Stimulated activated CD4-positive, alpha-beta T cell treated with anti-CD3 and anti-CD28 coated beads, Interleukin-1b, Interleukin-23, amount 100 ng/mL, for 4 hours (primary cell): ENCODE measurements around the gene GDE1.

Source experiments
- DNase-seq, 2 donors: peaks; one replicate each; pipeline ENCODE4 v3.0.0-alpha.2; 2020; ENCODE audit warnings: low read depth in 2 of 2

Gene GDE1

DNA sequence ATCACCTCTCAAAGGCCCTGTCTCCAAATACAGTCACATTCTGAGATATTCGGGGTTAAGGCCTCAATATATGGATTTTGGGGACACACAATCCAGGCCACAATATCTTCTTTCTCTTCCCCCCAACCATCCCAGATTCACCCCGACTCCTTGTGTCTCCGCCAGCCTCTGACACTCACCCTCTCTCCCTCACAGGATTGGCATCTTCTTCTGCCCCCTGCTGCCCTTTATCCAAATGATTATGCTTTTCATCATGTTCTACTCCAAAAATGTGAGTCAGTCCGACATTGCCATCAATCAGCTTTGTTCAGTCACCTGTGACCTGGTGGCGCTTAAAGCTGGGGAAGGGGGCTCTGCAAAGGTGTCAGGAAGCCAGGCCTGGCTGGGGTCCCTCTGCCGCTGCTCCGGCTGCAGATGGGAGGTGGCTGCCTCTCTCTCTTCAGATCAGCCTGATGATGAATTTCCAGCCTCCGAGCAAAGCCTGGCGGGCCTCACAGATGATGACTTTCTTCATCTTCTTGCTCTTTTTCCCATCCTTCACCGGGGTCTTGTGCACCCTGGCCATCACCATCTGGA lies 35.1 kb downstream of the GDE1 start:
- DNase-seq = no peak

DNA sequence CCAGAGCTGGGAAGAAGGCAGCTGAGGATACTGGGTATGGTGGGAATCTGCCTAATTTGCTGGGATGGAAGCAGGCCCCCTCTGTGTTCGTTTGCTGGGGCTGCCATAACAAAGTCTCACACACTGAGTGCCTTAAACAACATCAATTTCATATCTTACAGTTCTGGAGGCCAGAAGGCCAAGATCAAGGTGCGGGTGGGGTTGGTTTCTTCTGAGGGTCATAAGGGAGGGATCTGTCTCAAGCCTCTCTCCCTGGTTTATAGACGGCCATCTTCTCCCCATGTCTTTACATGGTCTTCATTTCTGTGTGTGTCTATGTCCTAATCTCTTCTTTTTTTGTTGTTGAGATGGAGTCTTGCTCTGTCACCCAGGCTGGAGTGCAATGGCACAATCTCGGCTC lies 35.8 kb downstream of the GDE1 start:
- no peak for DNase-seq

DNA sequence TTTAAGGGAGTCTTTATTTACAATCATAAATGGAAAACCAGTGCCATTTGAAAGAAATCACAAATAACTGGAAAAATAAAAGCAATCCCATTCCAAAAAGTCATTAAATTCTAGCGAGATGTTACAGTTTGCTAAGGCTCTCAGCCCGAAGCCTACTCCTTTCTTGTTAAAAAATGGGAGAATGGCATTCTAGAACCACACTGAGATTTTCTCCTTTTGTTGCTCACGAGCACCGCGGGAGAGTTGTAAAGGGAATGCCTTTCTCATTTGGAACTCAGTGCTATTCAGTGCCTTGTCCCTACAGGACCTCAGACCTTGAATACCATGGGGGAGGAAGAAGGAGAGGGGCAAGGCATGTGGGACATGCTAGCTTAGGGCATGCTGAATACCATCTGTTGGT lies 36.3 kb downstream of the GDE1 start:
- no peak for DNase-seq

DNA sequence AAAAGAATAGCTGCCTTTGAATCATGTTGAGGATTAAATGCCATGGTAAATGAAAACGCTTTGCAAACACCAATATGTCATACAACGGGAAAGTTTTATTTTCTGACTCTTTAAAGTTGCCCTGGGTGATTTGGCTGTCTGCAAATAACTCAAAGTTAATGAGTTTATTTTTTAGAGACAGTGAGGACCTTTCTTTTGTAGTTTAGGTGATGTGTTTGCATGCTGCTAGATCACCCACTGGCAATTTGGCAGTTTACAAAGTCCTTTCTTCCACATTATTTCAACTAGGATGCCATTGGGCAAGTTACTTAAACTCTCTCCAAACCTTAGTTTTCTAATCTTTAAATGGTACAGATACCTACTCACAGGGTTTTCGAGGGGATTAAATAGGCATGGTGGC lies 37.8 kb downstream of the GDE1 start:
- no peak for DNase-seq

DNA sequence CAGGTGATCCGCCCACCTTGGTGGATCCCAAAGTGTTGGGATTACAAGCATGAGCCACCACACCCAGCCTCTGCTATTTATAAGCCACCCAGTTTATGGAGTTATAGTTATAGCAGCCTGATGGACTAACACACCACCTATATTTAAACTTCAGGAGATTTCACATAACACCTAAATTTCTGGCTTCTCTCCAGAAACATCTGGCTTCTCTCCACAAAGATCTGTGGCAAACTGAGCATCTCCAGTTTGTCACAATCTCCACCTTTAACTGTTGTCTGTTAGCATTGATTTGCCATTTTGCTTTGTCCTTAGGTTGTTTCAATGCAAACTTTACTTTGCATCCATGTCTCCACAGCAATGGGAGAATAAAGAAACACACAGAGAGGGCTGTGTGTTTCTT lies 39.6 kb downstream of the GDE1 start:
- DNase-seq = no peak

DNA sequence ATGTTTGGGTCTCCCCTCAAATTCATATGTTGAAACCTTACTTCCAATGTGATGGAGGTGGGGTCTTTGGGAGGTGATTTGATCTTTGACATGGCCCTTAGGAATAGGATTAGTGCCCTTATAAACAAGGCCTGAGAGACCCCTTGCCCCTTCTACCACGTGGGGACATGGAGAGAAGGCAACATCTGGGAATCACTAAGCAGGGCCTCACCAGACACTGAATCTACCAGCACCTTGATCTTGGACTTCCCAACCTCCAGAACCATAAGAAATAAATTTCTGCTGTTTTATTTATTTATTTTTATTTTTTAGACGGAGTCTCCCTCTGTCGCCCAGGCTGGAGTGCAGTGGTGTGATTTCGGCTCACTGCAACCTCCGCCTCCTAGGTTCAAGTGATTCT lies 40.1 kb downstream of the GDE1 start:
- DNase-seq = no peak

DNA sequence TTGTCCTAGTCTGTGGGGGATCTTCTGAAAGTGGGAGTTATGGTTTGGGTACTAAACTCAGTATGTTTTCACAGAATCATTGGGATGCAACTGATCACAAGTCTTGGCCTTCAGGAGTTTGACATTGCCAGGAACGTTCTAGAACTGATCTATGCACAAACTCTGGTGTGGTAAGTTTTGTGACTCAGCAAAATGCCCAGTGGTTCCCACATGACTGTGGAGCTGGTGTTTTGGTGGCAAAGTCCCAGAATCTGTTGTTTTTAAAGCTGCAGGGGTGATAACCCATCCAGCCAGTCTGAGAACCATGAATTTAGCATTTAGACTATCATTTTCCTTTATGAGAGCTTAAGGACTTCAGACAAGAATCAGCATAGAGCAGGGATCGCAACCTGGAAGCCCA lies 40.6 kb downstream of the GDE1 start:
- no peak for DNase-seq

DNA sequence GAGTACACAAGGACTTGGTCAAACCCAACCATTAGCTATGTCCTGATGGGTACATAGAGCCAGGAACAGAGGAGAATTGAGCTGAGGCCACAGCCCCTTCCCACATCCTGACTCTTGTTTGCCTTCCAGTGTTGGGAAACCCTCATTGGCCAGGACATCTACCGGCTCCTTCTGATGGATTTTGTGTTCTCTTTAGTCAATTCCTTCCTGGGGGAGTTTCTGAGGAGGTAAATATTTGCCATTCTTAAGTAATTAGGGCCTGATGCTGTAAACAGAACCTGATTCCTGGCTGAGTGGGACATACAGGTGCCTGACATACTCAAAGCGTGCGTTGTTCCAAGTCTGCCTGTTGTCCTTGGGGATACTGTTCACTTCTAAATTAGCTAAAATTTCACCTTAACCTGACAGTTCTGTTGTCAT lies 42.6 kb downstream of the GDE1 start:
- no peak for DNase-seq

DNA sequence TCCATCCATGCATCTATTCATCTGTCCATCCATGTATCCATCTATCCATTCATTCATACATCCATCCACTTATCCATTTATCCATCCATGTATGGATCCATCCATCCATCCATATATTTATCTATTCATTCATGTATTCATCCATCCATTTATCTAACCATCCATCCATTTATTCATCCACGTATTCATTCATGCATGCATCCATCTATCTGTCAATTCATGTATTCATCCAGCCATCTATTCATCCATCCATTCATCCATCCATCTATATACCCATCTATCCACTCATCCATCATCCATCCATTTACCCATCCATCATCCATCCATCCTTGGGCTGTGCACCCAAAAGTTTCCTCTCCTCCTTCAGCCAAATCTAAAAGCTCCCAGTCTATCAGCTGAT lies 43.4 kb downstream of the GDE1 start:
- no peak for DNase-seq

DNA sequence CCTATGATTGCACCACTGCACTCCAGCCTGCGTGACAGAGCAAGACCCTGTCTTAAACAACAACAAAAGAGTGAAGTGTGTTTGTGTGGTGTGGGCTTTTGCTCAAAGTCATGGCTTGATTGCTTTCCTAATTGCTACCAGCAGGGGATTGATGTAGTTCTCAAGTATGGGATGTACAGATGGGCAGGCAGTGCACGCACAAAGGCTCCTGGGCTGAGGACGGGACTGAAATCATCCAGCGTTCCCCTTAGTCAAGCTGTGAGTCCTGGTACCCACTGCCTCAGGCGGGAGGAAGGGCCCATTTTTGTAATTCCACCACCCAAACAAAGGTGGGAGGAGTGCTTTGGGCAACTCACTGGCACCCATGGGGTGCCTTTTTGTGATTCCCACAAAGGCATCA lies 47.3 kb downstream of the GDE1 start:
- no peak for DNase-seq

DNA sequence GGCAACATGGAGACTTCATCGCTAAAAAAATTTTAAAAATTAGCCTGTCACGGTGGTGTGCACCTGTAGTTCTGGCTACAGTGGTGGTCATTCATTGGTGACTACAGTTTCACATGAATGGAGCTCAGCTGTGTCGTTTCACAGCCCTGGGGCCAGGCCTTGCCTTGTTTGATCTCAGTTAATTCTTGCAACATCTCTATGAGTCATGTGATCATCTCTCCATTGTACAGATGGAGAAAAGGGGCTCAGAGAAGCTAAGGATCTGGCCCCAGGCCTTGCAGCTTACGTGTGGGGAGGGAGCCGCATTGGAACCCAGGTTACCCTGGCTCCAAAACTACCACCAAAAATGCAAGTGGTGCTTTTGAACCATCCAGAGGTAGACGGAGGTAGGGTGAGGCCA lies 49.4 kb downstream of the GDE1 start:
- no peak for DNase-seq

DNA sequence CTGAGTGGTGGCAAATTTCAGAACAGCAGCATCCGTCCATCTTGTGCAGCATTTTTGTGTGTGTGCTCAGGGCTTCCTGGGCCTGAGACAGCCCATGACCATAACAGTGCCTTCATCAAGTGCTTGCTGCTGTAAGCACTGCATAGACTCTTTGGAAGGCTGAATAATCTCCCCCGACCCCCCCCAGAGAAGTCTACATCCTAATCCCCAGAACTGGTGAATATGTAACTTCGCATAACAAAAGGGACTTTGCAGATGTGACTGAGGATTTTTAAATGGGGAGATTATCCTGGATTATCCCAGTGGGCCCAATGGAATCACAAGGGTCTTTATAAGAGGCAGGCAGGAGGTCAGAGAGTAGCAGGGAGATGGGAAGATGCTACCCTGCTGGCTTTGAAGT lies 53.6 kb downstream of the GDE1 start:
- DNase-seq = no peak

DNA sequence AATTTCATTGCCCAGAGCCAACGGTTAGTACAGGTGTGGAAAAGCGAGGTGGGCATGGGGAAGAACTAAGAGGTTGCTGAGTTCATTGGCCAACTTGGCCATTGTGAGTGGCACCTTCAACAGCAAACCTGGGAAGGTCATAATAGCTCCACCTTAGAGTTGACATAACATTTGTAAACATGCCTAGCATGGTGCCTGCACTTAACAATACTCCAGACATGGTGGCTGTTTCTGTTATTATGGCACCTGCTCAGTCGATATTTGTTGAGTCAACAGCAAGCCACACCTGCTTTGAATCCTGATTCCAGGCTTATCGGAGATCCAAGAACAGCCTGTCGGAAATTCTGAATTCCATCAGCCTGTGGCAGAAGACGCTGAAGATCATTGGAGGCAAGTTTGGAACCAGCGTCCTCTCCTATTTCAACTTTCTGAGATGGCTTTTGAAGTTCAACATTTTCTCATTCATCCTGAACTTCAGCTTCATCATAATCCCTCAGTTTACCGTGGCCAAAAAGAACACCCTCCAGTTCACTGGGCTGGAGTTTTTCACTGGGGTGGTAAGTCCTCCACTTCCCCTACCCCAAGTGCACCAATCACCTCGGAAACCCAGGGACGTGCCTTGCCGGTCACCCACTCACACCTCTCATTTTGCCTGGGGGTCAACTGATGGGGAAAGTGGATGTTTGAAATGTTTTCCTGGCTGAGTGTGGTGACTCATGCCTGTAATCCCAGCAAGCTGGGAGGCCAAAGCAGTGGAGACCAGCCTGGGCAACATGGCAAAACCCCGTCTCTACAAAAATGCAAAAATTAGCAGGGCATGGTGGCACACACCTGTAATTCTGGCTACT lies 58.2 kb downstream of the GDE1 start:
- no peak for DNase-seq

DNA sequence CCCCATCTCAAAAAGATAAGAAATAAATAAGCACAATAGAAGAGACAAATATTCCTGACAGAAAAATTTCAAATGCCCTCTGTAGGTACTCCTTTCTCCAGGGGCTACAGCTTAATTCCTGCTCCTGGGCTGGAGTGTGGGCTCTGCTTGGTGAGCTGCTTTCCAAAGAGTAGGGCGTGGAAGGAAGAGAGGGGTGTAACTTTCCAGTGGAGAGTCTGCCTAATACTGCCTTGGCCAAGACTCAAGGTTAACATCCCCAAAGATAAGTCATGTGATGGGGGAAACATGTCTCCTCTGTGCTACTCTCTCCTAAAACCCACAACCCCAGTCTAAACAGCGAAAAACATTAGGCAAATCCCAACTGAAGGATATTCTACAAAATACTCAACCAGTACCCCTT lies 61.5 kb downstream of the GDE1 start:
- no peak for DNase-seq

DNA sequence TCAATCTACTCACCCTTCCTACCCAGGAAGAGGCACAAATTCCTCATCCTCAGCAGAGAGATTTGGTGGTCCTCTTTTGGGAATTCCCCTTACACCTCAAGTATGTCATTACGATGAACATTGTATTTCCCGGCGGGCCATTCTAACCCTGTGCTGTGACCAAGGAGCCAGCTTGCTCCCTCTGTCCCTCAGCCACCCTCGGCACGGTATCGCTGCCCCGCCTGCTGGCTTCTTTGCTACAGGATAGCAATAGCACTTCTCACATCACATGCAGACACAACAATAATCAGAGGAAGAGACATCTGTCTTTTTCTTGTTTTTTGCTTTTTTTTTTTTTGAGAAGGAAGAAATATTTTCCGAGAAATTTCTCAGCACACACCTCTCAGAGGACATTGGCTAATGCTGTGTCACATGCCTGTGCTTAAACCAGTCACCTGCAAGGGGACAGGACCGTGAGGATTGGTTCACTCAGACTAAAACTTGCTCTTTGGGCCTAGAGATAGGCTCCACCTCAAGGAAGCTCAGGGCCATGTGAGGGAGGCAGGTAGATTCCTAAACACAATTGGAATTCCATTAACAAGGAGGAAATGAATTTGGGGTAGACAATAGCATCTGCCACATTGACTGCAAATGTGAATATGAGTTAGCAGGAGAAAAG lies 63.0 kb downstream of the GDE1 start:
- DNase-seq = no peak
